ENCODE measurements around the gene ACSL5.

- TF ChIP-seq CTCF (IDR thresholded peaks at IDR 0.05; ENCODE audit: low read length): no peak
- TF ChIP-seq EZH2 (IDR thresholded peaks at IDR 0.05; ENCODE audit: borderline replicate concordance, low read length): no peak
These were observed 19.4 kb downstream of the ACSL5 start for GRCh38 chr10:112393341-112393740.

All from OCI-LY1 (cell line).